HepG2 (cell line): Measurements from ENCODE around the gene CD68. TPM values are rescaled to one million over a fixed set of nuclear protein-coding genes. Genes with fewer than 3 reads are reported as not detected.
A peak's percentile ranks its signal among the peaks of the same experiment; 100 is the strongest.

Source experiments
- AGO2 ChIP-seq: fragments of 200-400 bp; formaldehyde crosslinking; optimal IDR thresholded peaks from 2 replicates; pipeline ENCODE3; 2017; ENCODE audit warnings: mild to moderate bottlenecking, low read depth, low read length, moderate library complexity
- CCDC6 ChIP-seq: sonication (generic); formaldehyde crosslinking; IDR thresholded peaks from 2 replicates; pipeline ENCODE4 v1.8.1; 2022; ENCODE audit warnings: mild to moderate bottlenecking, missing genetic modification reagents, moderate library complexity
- ETS1 ChIP-seq: sonication (generic); formaldehyde crosslinking; IDR thresholded peaks from 2 replicates; pipeline ENCODE4 v1.4.0; 2020; ENCODE audit warnings: missing genetic modification reagents
- GATA4 ChIP-seq: sonication (generic); IDR thresholded peaks from 2 replicates; pipeline ENCODE4 v1.6.1; 2016; ENCODE audit warnings: antibody characterized with exemption, low read depth, borderline replicate concordance
- HCFC1 ChIP-seq: fragments of 150-350 bp; IDR thresholded peaks from 2 replicates; pipeline ENCODE4 v1.6.1; 2014; ENCODE audit warnings: low read depth, low read length
- ISL2 ChIP-seq: sonication (generic); formaldehyde crosslinking; IDR thresholded peaks from 2 replicates; pipeline ENCODE4 v1.5.0; 2020; ENCODE audit warnings: missing genetic modification reagents
- PHB2 ChIP-seq: fragments of 450-650 bp; IDR thresholded peaks from 2 replicates; pipeline ENCODE4 v1.6.1; 2018; ENCODE audit not compliant: partially characterized antibody
- SATB2 ChIP-seq: sonication (generic); formaldehyde crosslinking; IDR thresholded peaks from 2 replicates; pipeline ENCODE4 v1.5.0; 2020; ENCODE audit warnings: missing genetic modification reagents
- SMYD3 ChIP-seq: sonication (generic); formaldehyde crosslinking; IDR thresholded peaks from 2 replicates; pipeline ENCODE4 v1.8.1; 2023; ENCODE audit warnings: mild to moderate bottlenecking, missing genetic modification reagents
- ZC3H13 ChIP-seq: sonication (generic); formaldehyde crosslinking; IDR thresholded peaks from 2 replicates; pipeline ENCODE4 v1.8.1; 2023; ENCODE audit warnings: mild to moderate bottlenecking, missing genetic modification reagents, moderate library complexity
- ZFX ChIP-seq: sonication (generic); formaldehyde crosslinking; IDR thresholded peaks from 2 replicates; pipeline ENCODE4 v1.4.0; 2020; ENCODE audit warnings: mild to moderate bottlenecking, low read depth, missing genetic modification reagents, moderate library complexity
- ZNF143 ChIP-seq: sonication (generic); formaldehyde crosslinking; IDR thresholded peaks from 2 replicates; pipeline ENCODE4 v1.4.0; 2020; ENCODE audit warnings: missing genetic modification reagents
- ZNF280D ChIP-seq: sonication (generic); formaldehyde crosslinking; IDR thresholded peaks from 2 replicates; pipeline ENCODE4 v1.5.1; 2020; ENCODE audit warnings: mild to moderate bottlenecking, missing genetic modification reagents
- ZNF430 ChIP-seq: sonication (generic); formaldehyde crosslinking; IDR thresholded peaks from 2 replicates; pipeline ENCODE4 v1.9.0; 2021; ENCODE audit warnings: mild to moderate bottlenecking, missing genetic modification reagents
- ZNF503 ChIP-seq: sonication (generic); formaldehyde crosslinking; IDR thresholded peaks from 2 replicates; pipeline ENCODE4 v1.4.0; 2020; ENCODE audit warnings: missing genetic modification reagents
- ZNF597 ChIP-seq: sonication (generic); formaldehyde crosslinking; IDR thresholded peaks from 2 replicates; pipeline ENCODE4 v1.5.0; 2020; ENCODE audit warnings: missing genetic modification reagents
- ZNF710 ChIP-seq: sonication (generic); formaldehyde crosslinking; IDR thresholded peaks from 2 replicates; pipeline ENCODE4 v1.5.0; 2020; ENCODE audit warnings: mild to moderate bottlenecking, missing genetic modification reagents, borderline replicate concordance
- ZNF749 ChIP-seq: sonication (generic); formaldehyde crosslinking; IDR thresholded peaks from 2 replicates; pipeline ENCODE4 v1.8.0; 2022; ENCODE audit warnings: mild to moderate bottlenecking, missing genetic modification reagents, moderate library complexity, borderline replicate concordance
- ZNF883 ChIP-seq: sonication (generic); formaldehyde crosslinking; IDR thresholded peaks from 2 replicates; pipeline ENCODE4 v1.5.1; 2020; ENCODE audit warnings: mild to moderate bottlenecking, missing genetic modification reagents; ENCODE audit errors: not compliant biosample characterization
- polyA plus RNA-seq, 8 experiments: library from polyadenylated mRNA; depleted of rRNA in 3 of 8; stranded (reverse) in 7 of 8; unstranded in 1 of 8; fragments of >200 nt; fragmentation: Illumina TruSeq in 4 of 8; extraction: Trizol in 4 of 8; gene quantifications; 2 replicates each; pipeline versions ENCODE4 v1.2.1 to v1.2.3, GENCODE V29; 2011 to 2016; ENCODE audit warnings: low read depth in 4 of 8, missing spikeins in 1 of 8, mixed read lengths in 1 of 8; ENCODE audit not compliant: insufficient read depth in 1 of 8
- total RNA-seq, 5 experiments: library from RNA; depleted of rRNA; stranded (reverse); fragments of >200 nt; fragmentation: Illumina TruSeq; extraction: Trizol; gene quantifications; 2 replicates each; pipeline ENCODE4 v1.2.3, GENCODE V29; 2016; ENCODE audit warnings: low read depth in 1 of 5

Gene CD68
- total and polyA plus RNA-seq, 2 of the 13 experiments (the other 11 are each of a cell fraction or from before 2014, with no cell fraction given) = 10.3 to 104 TPM

GRCh38 chr17:7583253-7584109 is 4.0 kb downstream of the CD68 start, which contains the start of gene MPDU1 (continued):
- TF ChIP-seq ZFX (CRISPR knock-in tag) (peak; percentile 79), PHB2 (no peak), ETS1 (CRISPR knock-in tag) (0 out of 2 replicates have a peak, but pooled peaks have one; percentile 81), ZC3H13 (CRISPR knock-in tag) (no peak), SMYD3 (peak; percentile 59; the same call in 1 of the 2 replicates), HCFC1 (peak; percentile 45; the same call in 1 of the 2 replicates), SATB2 (CRISPR knock-in tag) (0 out of 2 replicates have a peak, but pooled peaks have one; percentile 85), GATA4 (no peak), ZNF597 (CRISPR knock-in tag) (no peak), ZNF710 (CRISPR knock-in tag) (no peak), ZNF280D (CRISPR knock-in tag) (0 out of 2 replicates have a peak, but pooled peaks have one; percentile 34), ZNF430 (CRISPR knock-in tag) (no peak), ZNF883 (CRISPR knock-in tag) (peak; percentile 68), ZNF503 (CRISPR knock-in tag) (peak; percentile 77; the same call in 1 of the 2 replicates), ZNF749 (0 out of 2 replicates have a peak, but pooled peaks have one; percentile 24), ISL2 (peak; percentile 66), ZNF143 (CRISPR knock-in tag) (peak; percentile 66), CCDC6 (CRISPR knock-in tag) (peak; percentile 55; the same call in 1 of the 2 replicates), AGO2 (peak; percentile 77)
